Endothelial cell of umbilical vein (primary cell): Measurements from ENCODE around the gene CDYL. TPM values are rescaled to one million over a fixed set of nuclear protein-coding genes. Genes with fewer than 3 reads are reported as not detected.

Source experiments
- BruUV-seq: library from RNA; stranded (reverse); fragments of 400-500 nt; replicated peaks from 2 replicates; lab custom pipeline; 2021; lab: Mats Ljungman, UMichigan
- CTCF ChIA-PET: fragments of 300-600, 350-600 bp; sonication (Branson Sonifier 250); formaldehyde crosslinking; loops from one replicate; lab custom pipeline; 2021; ENCODE audit warnings: antibody characterized with exemption, inconsistent platforms; lab: Charles Lee
- POLR2A ChIA-PET: fragments of 300-600, 350-600 bp; sonication (Branson Sonifier 250); formaldehyde crosslinking; loops from one replicate; lab custom pipeline; 2021; ENCODE audit warnings: antibody characterized with exemption, inconsistent platforms; lab: Charles Lee
- DNase-seq: peaks from one replicate; pipeline ENCODE4 v3.0.0-alpha.2; 2011; ENCODE audit warnings: low read depth, low spot score
- FAIRE-seq: peaks from 2 replicates; lab custom pipeline; 2011; peaks lifted over from hg19 to GRCh38; lab: Jason Lieb, UNC
- H2AFZ ChIP-seq: 2 replicates; pipeline ENCODE4 v1.6.0; 2012; ENCODE audit warnings: low read depth, low read length, control low read depth, inconsistent platforms
- H3K27ac ChIP-seq: 2 replicates; pipeline ENCODE4 v1.5.1; 2011; ENCODE audit warnings: low read depth, mild to moderate bottlenecking, control low read depth, low read length, moderate library complexity; ENCODE audit not compliant: insufficient read depth
- H3K27me3 ChIP-seq, 2 experiments: 2 replicates each; pipeline versions ENCODE4 v1.6.0 to v1.6.1; 2011; ENCODE audit warnings: low read length in 2 of 2, mixed read lengths in 1 of 2; ENCODE audit not compliant: control insufficient read depth in 2 of 2, insufficient read depth in 2 of 2
- H3K36me3 ChIP-seq, 2 experiments: 2 replicates in 1 of 2; 3 replicates in 1 of 2; pipeline ENCODE4 v1.5.1; 2011; ENCODE audit warnings: low read length in 2 of 2, mild to moderate bottlenecking in 1 of 2, moderate library complexity in 1 of 2; ENCODE audit not compliant: control insufficient read depth in 2 of 2, insufficient read depth in 2 of 2; ENCODE audit errors: extremely low read depth in 1 of 2
- H3K4me1 ChIP-seq: 3 replicates; pipeline ENCODE4 v1.5.1; 2011; ENCODE audit warnings: mild to moderate bottlenecking, low read length; ENCODE audit not compliant: control insufficient read depth, insufficient read depth; ENCODE audit errors: extremely low read depth
- H3K4me2 ChIP-seq: 2 replicates; pipeline ENCODE4 v1.6.1; 2011; ENCODE audit warnings: low read length, control low read depth, mixed read lengths; ENCODE audit not compliant: insufficient read depth
- H3K4me3 ChIP-seq, 3 experiments: fragments of 200-600 bp in 1 of 3; sonication (generic), shearing (Covaris generic) in 1 of 3; replicated peaks in 1 of 3; 2 replicates each; pipeline ENCODE4 v1.5.1; 2011 to 2016; ENCODE audit warnings: control low read depth in 3 of 3, low read length in 3 of 3, mild to moderate bottlenecking in 2 of 3, inconsistent platforms in 1 of 3, low read depth in 1 of 3, moderate library complexity in 1 of 3; ENCODE audit not compliant: insufficient read depth in 1 of 3
- H3K79me2 ChIP-seq: 2 replicates; pipeline ENCODE4 v1.6.0; 2012; ENCODE audit warnings: low read length, inconsistent platforms; ENCODE audit not compliant: control insufficient read depth, insufficient read depth
- H3K9ac ChIP-seq: replicated peaks from 2 replicates; pipeline ENCODE3; 2011; ENCODE audit warnings: low read length, control low read depth; ENCODE audit not compliant: insufficient read depth; ENCODE audit errors: extremely low read depth
- H3K9me1 ChIP-seq: replicated peaks from 3 replicates; pipeline ENCODE4 v1.6.0; 2011; ENCODE audit warnings: mild to moderate bottlenecking, low read length; ENCODE audit not compliant: control insufficient read depth, insufficient read depth; ENCODE audit errors: extremely low read depth
- H3K9me3 ChIP-seq: replicated peaks from 2 replicates; pipeline ENCODE4 v1.5.1; 2012; ENCODE audit warnings: low read length, inconsistent platforms; ENCODE audit not compliant: control insufficient read depth, insufficient read depth
- H4K20me1 ChIP-seq: replicated peaks from 2 replicates; pipeline ENCODE3; 2011; ENCODE audit warnings: mild to moderate bottlenecking, low read length; ENCODE audit not compliant: control insufficient read depth, insufficient read depth; ENCODE audit errors: extremely low read depth
- EZH2 ChIP-seq: IDR thresholded peaks from 2 replicates; pipeline ENCODE4 v1.6.1; 2012; ENCODE audit warnings: borderline replicate concordance, low read depth, mild to moderate bottlenecking, moderate library complexity, low read length, inconsistent platforms; ENCODE audit not compliant: severe bottlenecking
- FOS ChIP-seq: IDR thresholded peaks from 2 replicates; pipeline ENCODE4 v1.6.1; 2011; ENCODE audit warnings: mild to moderate bottlenecking, low read length, moderate library complexity, borderline replicate concordance; ENCODE audit not compliant: insufficient read depth
- GATA2 ChIP-seq: IDR thresholded peaks from 2 replicates; pipeline ENCODE4 v1.7.0; 2011; ENCODE audit warnings: low read depth, mild to moderate bottlenecking, moderate library complexity, mixed read lengths, low read length; ENCODE audit not compliant: insufficient read length, insufficient read depth
- dilution Hi-C: fragments of 300-500 bp; cut with MboI; formaldehyde crosslinking; loops from one replicate; pipeline ENCODE4 v1.15.0; 2019; ENCODE audit warnings: low sequenced_read_pairs; ENCODE audit not compliant: extremely low pct_ligation_motif_present
- intact Hi-C: fragments of 100-400 bp; cut with micrococcal nuclease; formaldehyde crosslinking; loops from one replicate; pipeline ENCODE4 v1.10.0; 2022
- polyA plus RNA-seq, 4 experiments: library from polyadenylated mRNA; depleted of rRNA in 3 of 4; stranded (reverse) in 3 of 4; unstranded in 1 of 4; fragments of >200 nt; gene quantifications; 2 replicates each; pipeline versions ENCODE4 v1.2.1 to v1.2.3, GENCODE V29; 2011 to 2012; ENCODE audit warnings: missing spikeins in 1 of 4
- total RNA-seq: library from RNA; stranded (reverse); gene quantifications from 2 replicates; pipeline ENCODE4 v1.2.3, GENCODE V29; 2021

The CDYL gene
- total and polyA plus RNA-seq, 2 donors (not counting 3 experiments of a cell fraction or from before 2014, with no cell fraction given), result 10.2 to 35.6 TPM

- Histone ChIP-seq H3K4me1 (no peaks in the 10 kb centered on the region), H3K9me1 (no peaks in the 10 kb centered on the region), H3K79me2 (no peaks in the 10 kb centered on the region), H3K4me3 (no peak overlapping the region), H2AFZ (no peak overlapping the region), H3K27ac (no peak overlapping the region), H3K9me3 (no peaks in the 10 kb centered on the region), H4K20me1 (no peaks in the 10 kb centered on the region), H3K27me3 (no peaks in the 10 kb centered on the region), H3K36me3 (peaks cover 2 to 7% of the 10 kb centered on the region in 2 experiments), H3K4me2 (no peak overlapping the region), H3K9ac (no peak overlapping the region)
- POLR2A ChIA-PET, result no interaction called here
- BruUV-seq, result no TSS peak
- no peak for DNase-seq
- TF ChIP-seq FOS, result no peak
- TF ChIP-seq EZH2, result no peak
- no peak for FAIRE-seq
- intact Hi-C loops (no loop called here), dilution Hi-C loops (no loop called here)
- CTCF ChIA-PET, result interaction anchor here (0.9 to 1.2 kb wide), 2 partner anchors 11 to 12 kb away, joined by 3 read pairs; no protein-coding TSS in a partner anchor
Observed at GRCh38 chr6:4896401-4896800, 120.2 kb downstream of the CDYL start.

DNA sequence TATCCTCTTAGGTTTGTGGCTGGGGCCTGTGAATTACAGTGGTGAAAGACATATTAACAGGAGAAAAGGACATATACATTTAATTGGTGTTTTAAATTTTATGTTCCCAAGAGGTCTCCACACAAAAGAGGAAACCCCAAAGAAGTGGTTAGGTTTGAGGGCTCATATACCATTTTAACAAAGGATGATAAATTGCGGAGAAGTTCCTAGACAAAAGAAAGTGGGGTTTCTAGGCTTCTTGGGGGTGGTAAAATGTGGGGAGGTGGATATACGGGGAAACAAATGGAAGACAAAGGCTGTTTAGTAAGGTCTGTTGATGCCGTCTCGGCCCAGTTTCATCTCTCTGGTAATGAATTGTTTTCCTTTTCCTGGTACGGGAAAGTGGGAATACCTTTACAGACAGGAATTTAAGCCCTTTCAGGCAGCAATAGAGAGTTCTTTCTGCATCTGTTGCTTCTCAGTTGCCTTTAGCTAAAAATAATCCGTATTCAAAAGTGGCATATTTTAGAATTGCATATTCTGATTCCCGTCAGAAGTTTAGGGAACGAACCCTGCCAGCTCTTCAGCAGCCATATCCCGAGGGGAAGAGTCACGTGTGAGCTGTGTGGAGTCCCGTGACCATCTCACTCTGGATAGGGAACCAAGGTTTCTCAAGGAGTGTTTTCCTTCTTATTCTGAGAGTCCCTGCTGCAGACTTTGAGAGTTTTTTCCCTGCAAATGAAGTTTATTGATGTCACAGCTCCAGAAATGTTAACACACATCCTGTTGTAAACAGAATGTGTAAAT, 123.2 kb downstream of the CDYL start:
- dilution Hi-C loops, result no loop called here
- Histone ChIP-seq H3K9me3 (no peaks in the 10 kb centered on the region), H3K36me3 (peaks cover 0 to 2% of the 10 kb centered on the region in 2 experiments), H3K79me2 (no peaks in the 10 kb centered on the region), H3K27ac (no peak overlapping the region), H4K20me1 (no peaks in the 10 kb centered on the region), H3K9me1 (no peaks in the 10 kb centered on the region), H3K27me3 (no peaks in the 10 kb centered on the region), H2AFZ (no peak overlapping the region), H3K4me2 (no peak overlapping the region), H3K9ac (no peak overlapping the region), H3K4me3 (no peak overlapping the region), H3K4me1 (no peaks in the 10 kb centered on the region)
- no peak for FAIRE-seq
- TF ChIP-seq GATA2 (no peak), FOS (no peak)
- no peak for DNase-seq
- POLR2A ChIA-PET, result no interaction called here
- CTCF ChIA-PET, result no interaction called here
- no TSS peak for BruUV-seq
- intact Hi-C loops, result no loop called here
